AML-193 (cell line): ENCODE results near the gene SNED1.

ENCODE experiments used
- DNase-seq, 2 experiments: peaks; one replicate each; lab custom pipeline; 2025; lab: John Stamatoyannopoulos, UW

SNED1 gene

GRCh38 chr2:241110089-241110606 is 111.7 kb downstream of the SNED1 start:
- no peak for DNase-seq

GRCh38 chr2:241110607-241111439 is 112.4 kb downstream of the SNED1 start:
- no peak for DNase-seq

GRCh38 chr2:241111440-241111805 is 113.0 kb downstream of the SNED1 start:
- DNase-seq: no peak

GRCh38 chr2:241112046-241112445 is 113.6 kb downstream of the SNED1 start:
- no peak for DNase-seq

GRCh38 chr2:241112592-241112991 is 114.2 kb downstream of the SNED1 start:
- DNase-seq: no peak

- no peak for DNase-seq
These were observed 116.4 kb downstream of the SNED1 start for GRCh38 chr2:241114836-241115235.

- no peak for DNase-seq
These were observed 116.9 kb downstream of the SNED1 start for GRCh38 chr2:241115361-241115760.

GRCh38 chr2:241116606-241117560 is 118.5 kb downstream of the SNED1 start:
- no peak for DNase-seq

- DNase-seq: no peak
These were observed 120.5 kb downstream of the SNED1 start for GRCh38 chr2:241118737-241119505.

- DNase-seq: peak in 1 of 2 experiments; percentile 1
These were observed 122.0 kb downstream of the SNED1 start for GRCh38 chr2:241120440-241120839.

- no peak for DNase-seq
These were observed 122.6 kb downstream of the SNED1 start for GRCh38 chr2:241121008-241121407.

GRCh38 chr2:241122376-241123002 is 124.1 kb downstream of the SNED1 start:
- DNase-seq: no peak

- DNase-seq: no peak
These were observed 125.6 kb downstream of the SNED1 start for GRCh38 chr2:241123816-241124536.

GRCh38 chr2:241125626-241126025 is 127.2 kb downstream of the SNED1 start:
- DNase-seq: no peak

GRCh38 chr2:241126201-241126611 is 127.8 kb downstream of the SNED1 start:
- no peak for DNase-seq

- no peak for DNase-seq
These were observed 128.4 kb downstream of the SNED1 start for GRCh38 chr2:241126771-241127202.

GRCh38 chr2:241128266-241128665 is 129.8 kb downstream of the SNED1 start:
- no peak for DNase-seq

GRCh38 chr2:241129086-241129871 is 130.9 kb downstream of the SNED1 start:
- peak; percentile 25 to 40 for DNase-seq

- DNase-seq: no peak
These were observed 131.9 kb downstream of the SNED1 start for GRCh38 chr2:241130316-241130715.

GRCh38 chr2:241131531-241131930 is 133.1 kb downstream of the SNED1 start:
- DNase-seq: no peak
